Brain microvascular endothelial cell (primary cell): ENCODE data around the gene COL23A1.

Experiments
- DNase-seq: peaks from one replicate; pipeline ENCODE4 v3.0.0-alpha.2; 2020
- H3K27ac ChIP-seq: fragments of 250-450 bp; sonication (Bioruptor Pico); 2 replicates; pipeline ENCODE4 v1.5.1; 2020; ENCODE audit warnings: mild to moderate bottlenecking, moderate library complexity
- H3K27me3 ChIP-seq: fragments of 250-450 bp; sonication (Bioruptor Pico); replicated peaks from 2 replicates; pipeline ENCODE4 v1.5.1; 2020; ENCODE audit warnings: mild to moderate bottlenecking
- H3K36me3 ChIP-seq: fragments of 250-450 bp; sonication (Bioruptor Pico); replicated peaks from 2 replicates; pipeline ENCODE4 v1.5.1; 2020; ENCODE audit warnings: mild to moderate bottlenecking
- H3K4me3 ChIP-seq: 2 replicates; pipeline ENCODE4 v1.5.1; 2011; ENCODE audit warnings: low read depth, mild to moderate bottlenecking, control low read depth, low read length, moderate library complexity
- in situ Hi-C: cut with HindIII; loops from 2 replicates; pipeline ENCODE4 v1.10.0; 2017; ENCODE audit warnings: low sequenced_read_pairs, low pct_ligation_motif_present
- TF ChIP-seq, protein P1 (sequence below): IDR thresholded peaks from 2 replicates; pipeline ENCODE4 v1.5.1; 2011; ENCODE audit warnings: low read depth, mild to moderate bottlenecking, moderate library complexity, low read length, control low read depth, inconsistent platforms; ENCODE audit errors: missing control alignments

The COL23A1 gene

DNA sequence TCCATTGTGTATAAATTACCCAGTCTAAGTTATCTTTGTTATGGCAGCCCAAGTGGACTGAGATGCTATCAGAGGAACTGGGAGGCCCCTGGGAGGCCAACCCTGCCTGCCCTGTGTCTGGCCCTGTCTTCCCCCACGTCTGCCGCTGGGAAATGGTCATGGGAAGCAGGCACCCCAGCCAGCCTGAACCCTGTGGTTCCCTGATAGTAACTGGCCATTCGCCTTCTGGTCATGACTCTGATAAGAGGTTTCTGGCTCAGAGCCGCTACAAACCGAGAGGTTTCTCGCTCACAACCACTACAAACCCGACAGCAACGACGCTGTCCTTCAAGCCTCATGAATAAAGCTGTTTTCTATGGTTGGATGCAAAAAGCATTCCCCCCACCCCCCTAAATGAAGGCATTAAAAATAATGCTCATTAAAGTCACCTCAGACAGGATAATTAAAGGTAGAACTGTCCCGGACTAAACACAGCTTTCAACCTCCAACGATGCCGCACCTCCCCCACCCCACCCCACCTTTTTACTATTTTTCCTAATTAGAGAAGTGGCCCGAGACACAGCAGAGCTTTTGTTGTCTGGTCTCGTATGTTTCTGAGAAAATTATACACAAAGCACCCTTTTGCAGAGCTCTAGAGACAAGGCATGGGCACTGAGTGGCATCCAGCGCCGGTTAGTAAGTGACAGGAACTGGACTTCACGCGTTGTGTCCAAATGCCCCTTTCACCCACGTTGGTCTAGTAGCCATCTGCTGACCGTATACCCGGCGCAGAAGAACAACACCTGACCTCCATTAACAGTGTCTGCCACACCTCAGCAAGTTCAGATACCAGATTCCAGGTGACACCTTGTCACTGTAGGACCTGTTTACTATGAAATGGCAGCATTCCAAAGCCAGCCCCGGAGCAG lies 140.8 kb downstream of the COL23A1 start:
- Histone ChIP-seq H3K27me3 (no peaks in the 10 kb centered on the region), H3K36me3 (no peaks in the 10 kb centered on the region), H3K27ac (no peak overlapping the region), H3K4me3 (no peak overlapping the region)
- in situ Hi-C loops: no loop called here
- TF ChIP-seq, protein P1, sequence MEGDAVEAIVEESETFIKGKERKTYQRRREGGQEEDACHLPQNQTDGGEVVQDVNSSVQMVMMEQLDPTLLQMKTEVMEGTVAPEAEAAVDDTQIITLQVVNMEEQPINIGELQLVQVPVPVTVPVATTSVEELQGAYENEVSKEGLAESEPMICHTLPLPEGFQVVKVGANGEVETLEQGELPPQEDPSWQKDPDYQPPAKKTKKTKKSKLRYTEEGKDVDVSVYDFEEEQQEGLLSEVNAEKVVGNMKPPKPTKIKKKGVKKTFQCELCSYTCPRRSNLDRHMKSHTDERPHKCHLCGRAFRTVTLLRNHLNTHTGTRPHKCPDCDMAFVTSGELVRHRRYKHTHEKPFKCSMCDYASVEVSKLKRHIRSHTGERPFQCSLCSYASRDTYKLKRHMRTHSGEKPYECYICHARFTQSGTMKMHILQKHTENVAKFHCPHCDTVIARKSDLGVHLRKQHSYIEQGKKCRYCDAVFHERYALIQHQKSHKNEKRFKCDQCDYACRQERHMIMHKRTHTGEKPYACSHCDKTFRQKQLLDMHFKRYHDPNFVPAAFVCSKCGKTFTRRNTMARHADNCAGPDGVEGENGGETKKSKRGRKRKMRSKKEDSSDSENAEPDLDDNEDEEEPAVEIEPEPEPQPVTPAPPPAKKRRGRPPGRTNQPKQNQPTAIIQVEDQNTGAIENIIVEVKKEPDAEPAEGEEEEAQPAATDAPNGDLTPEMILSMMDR: no peak
- no peak for DNase-seq

DNA sequence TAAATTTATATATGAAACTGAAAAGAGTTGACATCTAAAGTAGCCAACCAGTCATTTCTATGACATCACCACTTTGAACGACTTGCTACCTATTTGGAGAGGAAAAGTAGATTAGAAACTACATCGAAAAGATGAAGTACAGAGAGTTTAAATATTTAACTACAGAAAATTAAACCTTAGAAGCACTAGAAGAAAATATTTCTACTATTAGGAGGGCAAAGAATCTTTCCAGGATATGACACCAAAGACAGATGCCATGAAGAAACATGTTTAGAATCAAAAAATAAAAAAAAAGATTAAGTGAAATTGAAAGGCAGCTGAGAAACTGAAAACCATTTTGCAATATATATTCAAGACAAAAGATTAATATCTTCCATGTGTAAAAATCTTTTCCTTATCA lies 144.7 kb downstream of the COL23A1 start:
- Histone ChIP-seq H3K4me3 (no peak overlapping the region), H3K27me3 (no peaks in the 10 kb centered on the region), H3K27ac (no peak overlapping the region), H3K36me3 (no peaks in the 10 kb centered on the region)
- TF ChIP-seq, protein P1: no peak
- no peak for DNase-seq
- in situ Hi-C loops: no loop called here

- Histone ChIP-seq H3K27me3 (no peaks in the 10 kb centered on the region), H3K4me3 (no peak overlapping the region), H3K27ac (no peak overlapping the region), H3K36me3 (no peaks in the 10 kb centered on the region)
- in situ Hi-C loops: no loop called here
- TF ChIP-seq, protein P1: no peak
- no peak for DNase-seq
These were observed 147.6 kb downstream of the COL23A1 start for GRCh38 chr5:178442405-178443257.

DNA sequence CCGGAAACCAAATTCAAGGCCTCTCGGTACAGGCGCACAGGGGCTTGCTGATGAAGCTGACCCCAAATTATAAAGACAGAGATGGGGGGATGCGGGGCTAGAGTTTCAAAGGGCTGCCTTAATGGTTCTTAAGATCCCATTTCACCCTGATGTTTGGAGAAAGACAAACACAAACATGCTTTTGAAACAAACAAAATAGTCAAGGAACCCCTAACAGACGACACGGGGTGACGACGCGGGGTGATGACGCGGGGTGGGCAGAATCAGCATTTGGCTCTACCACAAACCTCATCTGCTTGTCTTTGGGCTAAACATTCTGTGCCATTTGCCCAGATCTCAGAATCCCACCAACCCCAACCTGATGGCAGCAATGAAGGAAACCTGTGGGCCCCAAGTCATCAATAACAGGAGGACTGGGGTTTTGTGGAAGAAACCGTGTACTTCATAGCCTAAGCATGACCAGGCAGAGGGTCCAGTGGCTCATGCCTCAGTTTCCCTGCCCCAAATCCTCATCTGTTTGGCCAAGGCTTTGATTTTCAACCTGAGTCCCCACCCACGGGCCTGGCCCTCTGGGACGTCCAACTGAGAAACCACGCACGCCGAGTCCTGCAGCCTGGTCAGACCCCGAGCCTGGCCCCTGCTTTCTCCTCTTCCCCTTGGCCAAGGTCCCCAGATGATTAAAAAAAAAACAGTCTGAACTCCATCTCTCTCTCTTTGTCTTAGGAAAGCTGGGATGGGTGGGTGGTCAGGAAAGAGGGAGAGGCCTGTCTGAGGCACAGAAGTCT lies 148.5 kb downstream of the COL23A1 start:
- no peak for DNase-seq
- in situ Hi-C loops: no loop called here
- no peak overlapping the region for H3K4me3 ChIP-seq
- TF ChIP-seq, protein P1: no peak
- H3K36me3 ChIP-seq: no peaks in the 10 kb centered on the region
- H3K27me3 ChIP-seq: no peaks in the 10 kb centered on the region
- H3K27ac ChIP-seq: no peak overlapping the region

DNA sequence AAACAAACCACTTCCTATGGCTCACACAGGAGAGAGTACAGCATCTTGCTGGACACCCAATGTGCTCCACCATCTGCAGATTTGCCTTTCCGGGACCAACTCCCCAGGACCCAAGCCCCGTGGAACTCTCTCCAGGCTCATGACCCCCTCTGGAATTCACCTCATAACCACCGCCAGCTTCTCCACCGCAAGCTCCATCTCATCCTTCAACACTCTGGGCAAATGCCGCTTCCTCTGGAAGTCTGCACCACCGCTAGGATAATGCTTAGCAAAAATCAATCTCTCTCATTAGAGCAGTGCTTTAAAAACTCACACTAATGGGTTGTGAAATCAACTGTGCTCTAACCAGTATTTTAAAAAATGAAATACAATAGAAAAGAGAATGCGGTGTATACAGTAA lies 150.0 kb downstream of the COL23A1 start:
- DNase-seq: no peak

More for the DNA sequence above, 150.0 kb downstream of the COL23A1 start:
- Histone ChIP-seq H3K4me3 (no peak overlapping the region), H3K27ac (no peak overlapping the region), H3K27me3 (no peaks in the 10 kb centered on the region), H3K36me3 (no peaks in the 10 kb centered on the region)
- TF ChIP-seq, protein P1: no peak
- in situ Hi-C loops: no loop called here
